SK-N-DZ (cell line): Measurements from ENCODE around the gene FAM200A. TPM values are rescaled to one million over a fixed set of nuclear protein-coding genes. Genes with fewer than 3 reads are reported as not detected.
A peak's percentile ranks its signal among the peaks of the same experiment; 100 is the strongest.
"Not testable (repeated sequence)": the region's sequence is repeated elsewhere in the genome, so short reads cannot be mapped to it uniquely, and the experiment has no call there.

Experiments used
- DNase-seq: peaks from one replicate; pipeline ENCODE4 v3.0.0-alpha.2; 2015; ENCODE audit warnings: low spot score
- polyA plus RNA-seq, 2 experiments: library from polyadenylated mRNA; depleted of rRNA; stranded (reverse); fragments of >200 nt; gene quantifications; 2 replicates each; pipeline ENCODE4 v1.2.3, GENCODE V29; 2014

FAM200A gene
- 15.0 and 19.9 TPM in 2 replicates for polyA plus RNA-seq (2014; cell fraction: cytosol; rRNA removed)
- polyA plus RNA-seq (2014; cell fraction: nucleus; rRNA removed), result 4.9 and 5.4 TPM in 2 replicates

- DNase-seq, result peak; percentile 94
Observed at GRCh38 chr7:99551767-99552463, at the start of gene FAM200A. TSS of gene FAM200A (minus strand) at chr7:99552114. CDS start at chr7:99548407, 3,707 bp downstream.

- DNase-seq, result no peak
Observed at GRCh38 chr7:99599836-99600235, 47.9 kb upstream of the FAM200A start.

- DNase-seq, result no peak
Observed at GRCh38 chr7:99597762-99598501, 46.0 kb upstream of the FAM200A start, which contains the start of gene TMEM225B. TSS of gene TMEM225B (plus strand) at chr7:99598267. CDS start at chr7:99604389, 6,122 bp downstream.

GRCh38 chr7:99596408-99596955, 44.6 kb upstream of the FAM200A start:
- DNase-seq, result no peak

- DNase-seq, result no peak
Observed at GRCh38 chr7:99594948-99595745, 43.2 kb upstream of the FAM200A start.

- no peak for DNase-seq
Observed at GRCh38 chr7:99588868-99589267, 37.0 kb upstream of the FAM200A start.

- not testable (repeated sequence) for DNase-seq
Observed at GRCh38 chr7:99580778-99581332, 28.9 kb upstream of the FAM200A start.

- DNase-seq, result peak; percentile 88
Observed at GRCh38 chr7:99579956-99580777, 28.3 kb upstream of the FAM200A start.

GRCh38 chr7:99579281-99579955, 27.5 kb upstream of the FAM200A start:
- DNase-seq, result no peak

- no peak for DNase-seq
Observed at GRCh38 chr7:99576251-99576650, 24.3 kb upstream of the FAM200A start.

GRCh38 chr7:99573257-99573656, 21.3 kb upstream of the FAM200A start:
- no peak for DNase-seq

GRCh38 chr7:99571768-99572167, 19.9 kb upstream of the FAM200A start:
- no peak for DNase-seq

- DNase-seq, result not testable (repeated sequence)
Observed at GRCh38 chr7:99568770-99569169, 16.9 kb upstream of the FAM200A start.

- no peak for DNase-seq
Observed at GRCh38 chr7:99563650-99564049, 11.7 kb upstream of the FAM200A start.

- no peak for DNase-seq
Observed at GRCh38 chr7:99562832-99563231, 10.9 kb upstream of the FAM200A start.

- no peak for DNase-seq
Observed at GRCh38 chr7:99562114-99562784, 10.3 kb upstream of the FAM200A start.

GRCh38 chr7:99561737-99562051, 9.8 kb upstream of the FAM200A start:
- DNase-seq, result no peak

- no peak for DNase-seq
Observed at GRCh38 chr7:99560834-99561736, 9.2 kb upstream of the FAM200A start.
